Hematopoietic multipotent progenitor cell treated with erythropoietin and hydrocortisone succinate and interleukin-3 and kit ligand, for 4 days (in vitro differentiated cells): ENCODE results near the gene WIZ.

Experiments used
- DNase-seq: peaks from one replicate; pipeline ENCODE4 v3.0.0-alpha.2; 2015

WIZ gene

DNA sequence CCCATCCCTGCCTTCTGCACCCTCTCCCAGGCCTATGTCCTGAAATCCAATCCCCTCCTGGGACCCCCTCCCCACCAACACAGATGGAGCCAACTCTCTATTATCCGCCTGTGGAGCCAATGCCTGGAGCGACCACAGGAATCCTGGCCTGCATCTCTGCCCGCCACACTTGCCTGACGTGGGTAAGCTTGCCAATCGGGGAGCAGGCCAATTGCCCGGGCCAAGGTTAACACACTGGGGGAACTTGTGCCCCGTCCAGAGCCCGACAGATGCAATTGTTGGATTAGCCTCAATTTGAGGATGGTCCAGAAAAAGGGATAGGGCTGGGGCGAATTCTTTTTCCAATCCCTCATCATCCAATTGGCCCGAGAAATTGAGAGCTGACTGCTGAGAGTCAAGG lies 5.9 kb downstream of the WIZ start:
- no peak for DNase-seq

DNA sequence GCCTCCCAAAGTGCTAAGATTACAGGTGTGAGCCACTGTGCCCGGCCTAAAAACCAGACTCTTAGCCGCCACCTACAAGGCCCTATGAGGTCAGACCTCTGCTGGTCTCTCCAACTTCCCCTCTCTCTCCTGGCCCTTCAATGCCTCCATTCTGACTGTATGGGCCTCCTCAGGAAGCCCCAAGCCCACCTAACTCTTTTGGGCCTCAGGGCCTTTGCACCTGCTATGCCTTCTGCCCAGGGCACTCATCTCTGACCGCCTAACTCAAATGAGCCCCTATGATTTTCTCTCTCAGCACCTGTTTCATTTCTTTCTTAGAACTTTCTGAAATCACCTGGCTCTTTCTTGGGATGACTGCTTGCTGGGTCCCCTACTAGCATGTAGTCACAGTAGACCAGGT lies 6.4 kb downstream of the WIZ start:
- no peak for DNase-seq

DNA sequence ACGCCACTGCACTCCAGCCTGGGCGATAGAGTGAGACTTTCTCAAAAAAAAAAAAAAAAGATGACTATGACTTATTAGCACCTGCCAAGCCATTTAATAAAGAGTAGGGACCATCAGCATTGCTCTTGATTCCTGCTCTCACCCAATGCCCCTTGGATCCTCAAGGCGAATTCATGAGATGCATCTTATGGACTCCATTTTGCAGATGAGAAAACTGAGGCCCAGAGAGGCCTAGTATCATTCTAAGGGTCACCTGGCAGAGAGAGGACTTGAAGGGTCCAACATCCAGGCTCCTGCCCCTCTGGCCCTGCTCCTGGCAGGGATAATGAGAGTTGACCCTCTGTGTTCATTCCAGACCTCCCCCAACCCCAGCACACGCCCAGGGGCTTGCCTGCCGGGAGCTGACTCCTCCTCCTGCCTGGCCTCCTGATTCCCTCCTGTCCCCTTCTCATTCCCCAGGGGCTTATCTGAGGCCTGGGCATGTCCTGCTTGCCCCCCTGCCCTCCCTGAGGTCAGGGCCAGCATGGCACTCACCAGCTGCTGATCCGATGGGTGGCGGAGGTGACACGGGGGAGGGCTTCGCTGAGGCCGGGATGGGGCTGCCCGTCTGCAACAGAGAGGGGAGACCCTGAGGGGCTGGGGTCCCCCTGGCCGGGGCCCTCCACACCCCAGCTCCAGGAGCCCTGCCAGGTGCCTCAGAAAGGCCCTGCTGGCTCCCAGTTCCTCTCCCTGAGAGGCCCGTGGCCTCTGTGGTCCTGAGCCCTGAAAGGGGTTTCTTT lies 7.4 kb downstream of the WIZ start:
- DNase-seq, result no peak

DNA sequence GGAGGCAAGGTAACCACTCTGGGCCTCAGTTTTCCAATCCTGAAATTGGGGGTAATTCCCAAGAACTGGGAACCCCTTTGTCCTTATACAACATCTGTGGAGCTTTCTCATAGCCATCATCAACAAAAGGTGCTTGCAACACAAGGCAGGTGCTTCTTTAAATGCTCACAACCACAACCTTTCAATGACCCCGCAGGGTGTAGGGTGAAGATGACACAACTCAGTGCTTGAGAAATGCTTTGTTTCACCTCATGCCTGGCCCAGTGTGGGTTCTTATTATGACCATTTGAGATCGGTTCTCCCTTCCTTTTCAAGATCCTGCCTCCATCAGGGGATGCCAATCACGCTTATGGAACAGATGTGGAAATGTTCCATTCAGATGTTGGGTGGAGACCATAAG lies 8.4 kb downstream of the WIZ start:
- DNase-seq, result no peak

DNA sequence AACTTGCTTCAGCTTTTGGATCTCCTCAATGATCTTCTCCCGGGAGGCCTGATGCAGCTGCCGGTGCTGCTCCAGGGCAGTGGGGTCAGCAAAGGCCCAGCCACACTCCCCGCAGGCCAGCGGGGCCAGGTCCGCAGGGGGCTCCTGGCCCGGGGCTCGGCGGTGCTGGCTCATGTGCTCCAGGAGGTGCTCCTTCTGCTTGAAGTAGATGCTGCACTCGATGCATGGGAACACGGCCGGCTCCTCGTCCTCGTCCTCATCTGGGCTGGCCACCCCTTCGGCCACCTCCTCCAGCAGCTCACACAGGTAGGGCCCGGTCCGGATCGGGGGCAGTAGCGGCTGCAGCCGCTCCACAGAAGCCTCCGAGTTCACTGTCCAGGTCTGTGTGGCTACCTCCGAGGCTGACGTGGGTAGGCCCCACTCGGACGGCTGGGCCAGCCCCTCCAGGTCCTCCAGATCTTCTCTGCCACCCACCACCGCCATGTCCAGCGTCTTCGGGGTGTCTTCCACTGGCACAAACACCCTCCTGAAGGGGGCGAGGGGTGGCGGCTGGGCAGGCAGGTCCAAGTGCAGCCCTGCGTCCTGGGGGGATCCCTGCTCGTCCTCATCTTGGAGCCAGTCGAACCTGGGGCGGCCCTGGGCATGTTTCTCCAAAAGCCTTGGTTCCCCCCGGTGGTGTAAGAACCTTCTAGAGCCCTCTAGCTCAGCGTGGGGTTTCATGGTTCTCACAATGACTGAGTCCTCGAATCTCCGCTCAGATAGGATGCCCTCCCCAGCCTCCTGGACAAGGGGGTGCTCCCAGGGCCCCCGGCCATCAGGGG lies 9.7 kb downstream of the WIZ start:
- no peak for DNase-seq

DNA sequence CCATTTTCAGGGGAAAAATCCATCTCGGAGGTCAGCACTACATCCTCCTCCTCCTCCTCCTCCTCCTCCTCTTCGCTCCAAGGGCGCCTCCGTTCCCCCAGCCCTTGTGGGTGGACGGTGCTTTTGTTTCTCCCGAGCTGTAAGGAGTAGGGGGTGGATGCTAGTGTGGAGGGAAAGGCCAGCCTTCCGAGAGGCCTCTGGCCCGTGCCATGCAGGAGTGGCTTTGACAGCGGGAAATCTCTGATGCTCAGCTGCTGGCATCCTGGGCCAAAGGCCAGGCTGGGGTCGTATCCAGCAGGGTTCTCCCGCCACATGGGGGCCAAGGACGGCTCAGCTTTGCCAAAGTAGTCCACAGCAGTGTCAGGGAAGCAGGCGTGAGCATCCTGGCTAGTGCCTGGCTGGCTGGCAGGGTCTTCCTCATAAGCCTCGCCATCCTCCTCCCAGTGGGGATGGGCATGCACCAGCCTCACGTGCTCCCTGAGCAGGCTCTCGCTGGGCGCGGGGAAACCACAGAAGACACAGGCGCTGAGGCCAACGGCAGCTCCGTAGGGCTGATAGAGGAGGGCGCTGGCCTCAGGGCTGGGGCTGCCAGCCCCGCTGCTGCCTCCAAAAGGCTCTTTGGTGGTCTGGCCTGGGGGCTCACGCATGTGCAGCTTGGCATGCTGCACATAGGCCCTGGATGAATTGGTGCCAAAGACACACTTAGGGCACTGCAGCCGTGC lies 10.5 kb downstream of the WIZ start:
- DNase-seq, result peak; percentile 83

DNA sequence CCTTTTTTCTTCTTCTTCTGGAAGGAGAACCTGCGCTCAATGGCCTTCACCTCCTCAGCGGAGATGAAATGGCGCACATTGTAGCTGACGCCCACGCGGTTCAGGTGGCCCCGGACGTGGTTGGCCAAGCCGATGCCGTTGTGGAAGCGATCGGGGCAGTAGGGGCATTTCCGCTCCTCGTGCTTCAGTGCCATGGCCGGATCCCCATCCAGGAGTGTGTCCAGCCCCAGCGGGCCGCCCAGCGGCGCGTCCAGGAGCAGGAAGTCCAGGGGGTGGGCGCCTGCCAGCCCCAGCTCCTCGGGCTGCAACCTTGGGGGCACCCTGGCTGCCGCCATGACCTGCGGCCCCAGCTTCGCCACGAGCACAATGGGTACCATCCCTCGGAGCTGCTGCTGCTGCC lies 11.2 kb downstream of the WIZ start:
- DNase-seq, result no peak

DNA sequence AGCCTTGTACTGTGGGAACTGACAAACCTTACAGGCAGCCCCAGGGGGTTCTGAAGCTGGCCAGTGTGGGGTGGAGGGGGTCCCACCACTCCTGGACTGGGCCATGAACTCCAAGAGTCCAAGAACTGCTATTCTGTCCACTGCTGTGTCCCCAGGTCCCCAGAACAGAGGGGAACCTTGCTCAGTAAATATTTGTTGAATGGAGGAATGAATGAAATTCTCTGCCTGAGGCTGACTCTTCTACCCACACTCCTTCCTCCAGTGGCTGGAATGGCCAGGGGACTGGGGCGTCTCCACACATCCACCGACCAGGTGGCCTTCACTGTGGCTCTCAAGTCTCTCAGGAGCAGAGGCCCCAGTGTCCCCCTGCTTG lies 11.6 kb downstream of the WIZ start:
- no peak for DNase-seq

DNA sequence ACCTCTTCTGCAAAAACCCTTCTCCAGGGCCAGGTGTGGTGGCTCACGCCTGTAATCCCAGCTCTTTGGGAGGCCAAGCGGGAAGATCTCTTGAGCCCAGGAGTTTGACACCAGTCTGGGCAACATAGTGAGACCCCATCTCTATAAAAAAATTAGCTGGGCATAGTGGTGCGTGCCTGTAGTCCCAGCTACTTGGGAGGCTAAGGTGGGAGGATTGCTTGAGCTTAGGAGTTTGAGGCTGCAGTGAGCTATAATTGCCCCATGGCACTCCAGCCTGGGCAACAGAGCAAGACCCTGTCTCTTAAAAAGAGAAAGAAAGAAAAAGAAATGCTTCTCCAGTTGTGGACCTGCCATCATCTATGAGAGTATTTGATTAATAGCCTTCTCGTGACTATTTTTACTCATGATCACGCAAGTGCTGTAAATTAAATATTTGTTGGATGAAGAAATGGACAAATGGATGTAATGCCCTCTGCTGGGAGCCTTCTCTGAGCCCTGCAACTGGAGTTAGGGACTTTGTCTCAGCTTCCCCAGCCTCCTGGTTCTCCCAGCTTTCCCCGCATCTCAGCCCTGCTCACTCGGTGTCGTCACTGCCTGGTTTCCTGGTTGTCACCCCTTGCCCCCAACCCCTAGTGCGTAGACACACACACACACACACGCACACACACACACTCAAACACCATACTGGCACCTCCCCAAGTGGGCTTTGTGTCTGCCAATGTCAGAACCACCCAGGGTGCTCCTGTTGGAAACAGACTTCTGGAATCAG lies 12.2 kb downstream of the WIZ start:
- DNase-seq, result no peak

DNA sequence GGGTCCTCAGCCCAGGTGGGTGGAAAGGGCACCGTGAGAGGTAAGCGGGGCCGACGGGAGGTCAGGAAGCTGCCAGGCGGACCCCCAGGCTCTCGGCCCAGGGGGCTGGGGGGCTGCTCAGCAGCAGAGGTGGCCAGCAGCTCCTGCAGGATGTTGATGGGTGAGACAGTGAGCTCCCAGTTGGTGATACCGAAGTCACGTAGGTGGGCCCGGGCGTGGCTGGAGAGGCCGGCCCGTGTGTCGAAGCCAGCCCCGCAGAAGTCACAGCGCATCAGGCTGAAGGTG lies 13.0 kb downstream of the WIZ start:
- DNase-seq, result no peak

DNA sequence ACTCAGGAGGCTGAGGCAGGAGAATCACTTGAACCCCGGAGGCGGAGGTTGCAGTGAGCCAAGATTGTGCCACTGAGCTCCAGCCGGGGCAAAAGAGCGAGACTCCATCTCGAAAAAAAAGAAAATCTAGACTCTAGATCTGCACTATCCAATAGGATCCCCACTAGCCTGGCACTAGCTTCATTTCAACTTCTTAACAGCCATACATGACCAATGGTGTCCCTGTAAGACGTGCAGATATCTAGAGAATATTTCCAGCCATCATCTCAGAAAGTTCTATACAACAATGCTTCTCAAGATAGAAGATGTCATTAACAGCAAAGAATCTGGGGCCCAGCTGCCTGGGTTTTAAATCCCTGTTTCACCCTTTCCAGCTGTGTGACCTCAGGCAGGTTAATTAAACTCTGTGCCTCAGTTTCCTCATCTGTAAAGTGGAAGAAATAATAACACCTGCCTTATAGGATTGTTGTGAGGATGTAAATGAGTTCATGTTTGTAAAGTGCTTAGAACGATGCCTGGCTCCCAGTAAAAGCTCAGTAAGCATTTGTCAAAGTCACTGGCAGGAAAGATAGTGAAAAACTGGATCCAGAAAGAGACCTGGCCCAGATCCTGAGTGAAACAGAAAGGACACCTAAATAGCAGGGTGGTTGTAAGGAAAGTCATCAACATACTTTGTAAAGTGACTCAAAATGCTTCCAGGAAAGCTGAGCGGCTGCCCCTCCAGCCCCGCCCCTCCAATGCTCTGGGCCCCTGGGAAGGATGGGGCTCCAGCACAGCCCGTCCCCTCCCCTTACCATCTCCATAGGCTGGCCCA lies 13.5 kb downstream of the WIZ start:
- DNase-seq, result no peak

DNA sequence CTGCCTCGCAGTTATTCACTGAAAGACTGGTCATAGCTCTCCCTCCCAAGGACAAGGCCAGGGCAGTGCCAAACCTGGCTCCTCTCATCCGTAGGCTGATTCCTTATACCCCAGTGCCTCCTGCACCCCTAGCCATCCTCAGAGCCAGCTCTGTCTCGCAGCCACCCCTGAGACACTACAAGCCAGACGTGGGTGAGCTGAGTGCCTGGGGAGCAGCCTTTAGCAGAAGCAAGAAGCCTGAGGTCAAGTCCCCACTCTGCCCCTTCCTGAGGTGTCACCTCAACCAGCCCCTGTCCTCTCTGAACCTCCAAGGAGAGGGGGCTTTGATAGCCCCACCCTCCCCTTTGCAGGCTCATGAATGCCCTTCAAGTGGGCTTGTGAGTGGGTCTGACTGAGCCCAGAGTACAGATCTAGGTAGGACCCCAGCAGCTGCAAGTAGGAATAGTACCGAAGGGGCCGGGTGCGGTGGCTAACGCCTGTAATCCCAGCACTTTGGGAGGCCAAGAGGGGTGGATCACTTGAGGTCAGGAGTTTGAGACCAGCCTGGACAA lies 16.2 kb downstream of the WIZ start:
- DNase-seq, result no peak

DNA sequence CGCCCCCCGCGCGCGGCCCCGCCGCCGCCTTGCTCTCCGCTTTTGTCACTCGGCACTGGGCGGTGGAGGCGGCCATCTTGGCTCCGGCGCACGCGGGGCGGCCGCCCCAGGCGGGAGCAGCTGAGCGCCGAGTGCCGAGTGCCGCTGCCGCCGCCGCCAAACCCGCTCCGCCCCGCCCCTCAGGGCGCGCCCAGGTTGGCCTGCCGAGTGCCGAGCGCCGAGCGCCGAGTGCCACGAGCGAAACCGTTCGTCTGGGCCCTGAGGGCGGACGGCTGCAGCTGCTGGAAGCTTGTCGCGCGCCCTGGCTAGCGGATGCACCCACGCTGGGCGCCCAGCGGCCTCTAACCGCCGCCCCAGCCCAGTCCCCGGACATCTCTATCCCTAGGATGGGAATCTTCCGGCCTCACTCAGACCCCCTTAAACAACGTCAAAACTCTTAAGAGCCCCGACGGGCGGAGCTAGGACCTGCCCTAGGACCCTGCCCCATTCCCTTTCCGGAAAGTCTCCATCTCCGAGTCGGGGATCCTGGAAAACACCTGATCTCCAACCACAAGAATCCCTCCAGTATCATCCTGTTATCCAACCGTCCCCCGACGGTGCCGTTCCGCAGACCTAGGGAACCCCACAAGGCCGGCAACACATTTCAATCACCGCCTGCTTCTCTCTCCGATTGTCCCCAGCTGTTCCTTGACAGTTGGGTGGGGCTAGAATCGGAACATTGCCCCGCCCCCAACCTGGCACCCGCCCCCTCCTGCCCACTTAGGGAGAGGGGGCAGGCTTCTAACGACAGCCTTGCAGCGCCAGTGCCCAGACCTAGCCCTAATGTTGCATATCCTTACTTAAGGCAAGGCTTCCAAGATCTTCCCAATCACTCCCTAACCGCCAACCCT lies 16.9 kb downstream of the WIZ start:
- peak; percentile 96 for DNase-seq

DNA sequence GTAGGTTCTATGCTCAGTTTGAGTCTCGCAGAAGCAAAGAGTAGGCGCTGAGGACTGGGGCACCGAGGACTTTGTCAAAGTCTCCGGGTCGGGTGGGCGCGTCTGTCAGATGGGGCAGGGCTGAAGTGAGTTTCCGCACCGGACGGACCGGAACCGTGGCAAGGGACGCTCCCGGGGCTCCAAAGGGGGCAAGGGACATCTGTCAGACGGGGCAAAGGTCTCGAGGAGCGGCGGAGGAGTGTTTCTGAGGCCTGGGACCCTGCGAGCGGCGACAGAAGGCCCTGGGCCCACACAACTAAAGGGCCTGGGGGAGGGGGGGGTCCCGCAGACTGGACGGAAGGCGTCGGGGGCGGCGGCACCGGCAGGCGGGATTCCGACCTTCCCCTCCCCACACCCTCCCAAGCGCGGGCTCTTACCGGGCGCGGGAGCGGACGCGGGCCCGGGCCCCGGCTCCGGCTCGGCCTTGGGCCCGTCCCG lies 17.7 kb downstream of the WIZ start:
- no peak for DNase-seq

DNA sequence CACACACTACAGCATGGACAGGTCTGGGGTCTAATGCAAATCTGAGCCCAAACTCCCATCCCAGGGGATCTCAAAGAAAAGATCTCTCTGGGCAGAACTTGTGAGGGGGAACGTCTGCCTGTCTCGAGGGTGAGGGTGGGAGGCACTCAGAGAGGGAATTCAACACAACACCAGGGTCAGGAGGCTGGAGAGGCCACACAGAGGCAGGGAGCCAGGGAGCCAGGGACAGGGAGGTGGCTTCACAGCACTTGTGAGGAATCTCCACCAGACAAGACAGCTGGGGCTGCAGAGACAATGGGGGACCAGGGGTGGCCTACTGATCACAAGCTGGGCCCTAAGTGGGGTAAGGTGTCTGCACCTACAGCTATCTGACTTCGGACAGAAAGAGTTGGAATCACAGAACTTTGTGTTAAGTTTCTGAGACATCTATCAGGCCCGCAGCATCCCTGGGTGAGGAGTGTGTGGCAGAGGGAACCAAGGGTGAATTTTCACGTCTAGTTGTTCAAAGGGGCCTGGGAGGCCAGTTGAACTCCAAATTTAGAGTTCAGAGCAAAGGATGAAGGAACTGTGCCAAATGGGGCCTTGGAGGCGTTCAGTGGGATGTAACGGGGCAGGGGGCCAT lies 18.2 kb downstream of the WIZ start:
- DNase-seq, result no peak

DNA sequence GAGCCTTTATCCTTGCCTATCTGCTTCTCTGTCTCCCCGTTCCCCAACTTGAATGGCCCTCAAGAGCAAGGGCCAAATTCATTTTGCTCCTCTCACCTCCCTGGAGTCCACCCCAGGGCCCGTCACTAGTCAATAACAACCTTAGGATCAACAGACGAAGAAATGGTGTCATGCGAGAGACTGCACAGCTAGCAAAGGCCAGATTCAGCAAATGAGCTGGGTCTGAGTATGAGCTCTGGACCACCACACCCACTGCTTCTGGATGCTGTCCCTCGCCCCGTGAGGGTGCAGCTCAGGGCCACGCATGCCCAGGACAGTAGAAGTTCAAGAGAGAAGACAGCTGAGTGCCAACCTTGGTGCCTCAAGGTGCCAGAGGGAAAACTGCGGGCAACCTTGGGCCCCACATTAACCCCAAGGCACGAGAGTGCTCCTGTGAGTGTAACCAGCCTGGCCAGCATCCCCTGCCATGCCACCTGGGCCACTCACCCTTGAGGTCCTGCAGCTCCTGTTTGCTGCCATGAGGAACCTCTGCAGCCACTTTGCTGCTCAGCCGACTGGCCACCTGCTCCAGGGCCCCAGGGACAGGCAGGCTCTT lies 19.1 kb downstream of the WIZ start:
- DNase-seq, result no peak

DNA sequence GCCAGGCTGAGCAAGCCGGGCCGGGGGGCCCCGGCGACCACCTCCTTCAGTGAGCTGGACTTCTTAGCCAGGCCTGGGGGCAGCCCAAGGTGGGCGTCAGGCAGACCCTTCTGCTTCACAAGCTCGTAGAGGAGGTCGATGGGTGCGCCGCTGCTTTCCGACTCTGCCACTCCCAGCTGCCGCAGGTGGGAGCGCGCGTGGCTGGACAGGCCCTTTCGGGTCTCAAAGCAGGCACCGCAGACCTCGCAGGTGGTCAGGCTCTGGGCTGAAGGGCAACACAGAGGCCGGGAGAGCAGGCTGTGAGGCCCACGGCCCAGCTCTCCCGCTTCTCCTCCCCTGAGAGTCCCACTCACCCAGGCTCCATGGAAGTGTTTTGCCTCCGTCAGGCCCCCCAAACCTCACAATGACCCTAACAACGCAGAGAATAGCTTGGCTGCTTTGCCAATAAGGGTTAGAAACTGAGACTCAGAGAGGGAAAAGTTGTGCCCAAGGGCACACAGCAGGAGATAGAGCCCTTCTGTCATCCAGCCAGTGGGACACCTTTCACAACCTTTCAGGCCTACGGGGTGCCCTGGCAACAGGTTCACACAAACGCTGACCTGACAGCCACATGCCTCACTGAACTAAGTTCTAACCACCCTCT lies 19.8 kb downstream of the WIZ start:
- DNase-seq, result no peak

DNA sequence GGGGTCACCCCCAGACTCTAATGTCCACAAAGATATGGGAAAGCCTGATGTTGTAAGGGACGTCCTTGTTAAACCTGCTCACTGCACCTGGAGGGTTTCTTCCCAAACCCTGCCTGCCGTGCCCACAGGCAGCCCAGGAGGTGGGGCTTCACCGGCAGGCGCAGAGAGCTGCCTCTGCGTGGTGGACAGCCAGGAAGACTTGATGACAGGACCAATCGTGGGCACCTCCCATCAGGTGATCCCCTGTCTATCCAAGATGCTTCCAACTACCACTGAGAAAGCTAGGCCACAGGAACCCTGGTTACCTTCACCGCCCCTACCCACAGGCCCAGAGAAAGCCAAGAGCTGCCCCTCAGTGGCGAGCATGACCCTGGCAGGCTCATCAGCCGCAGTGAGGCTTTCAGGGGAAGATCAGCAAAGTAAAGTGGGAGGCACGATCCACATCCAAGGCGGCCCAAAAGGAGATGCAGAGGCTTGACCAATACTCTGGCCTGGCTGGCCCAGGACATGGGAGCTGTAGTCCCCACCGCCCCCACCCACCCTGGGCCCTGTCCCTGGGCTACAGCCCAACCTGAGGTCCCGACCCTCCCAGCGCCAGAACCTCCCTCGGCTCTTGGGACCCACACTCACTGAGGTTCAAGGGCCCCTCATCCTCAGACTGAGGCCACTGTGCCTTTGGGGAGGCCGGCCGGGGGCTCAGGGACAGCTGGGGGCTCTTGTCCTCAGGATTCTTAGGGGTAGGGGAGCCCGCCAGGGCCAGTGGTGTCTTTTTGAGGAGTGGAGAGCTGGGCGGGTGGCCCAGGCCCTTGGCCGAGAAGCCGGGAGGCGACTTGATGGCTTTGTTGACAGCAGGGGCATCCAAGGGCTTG lies 20.6 kb downstream of the WIZ start:
- no peak for DNase-seq
